Measurements from ENCODE around the gene KCTD19. TPM values are rescaled to one million over a fixed set of nuclear protein-coding genes. Genes with fewer than 3 reads are reported as not detected.

Gene KCTD19
- total and polyA plus RNA-seq, 2 donors (not counting 1 experiment from before 2014, with no cell fraction given), result 0.52 TPM; not detected in 1

GRCh38 chr16:67333315-67333714 lies 6.8 kb upstream of the KCTD19 start:
- no peak overlapping the region for H2AFZ ChIP-seq (ENCODE audit: insufficient read depth, low read depth, low read length, poor library complexity, severe bottlenecking)

GRCh38 chr16:67329901-67330300 lies 3.4 kb upstream of the KCTD19 start:
- intact Hi-C loops (cut with micrococcal nuclease), result no loop called here
- Histone ChIP-seq H3K27me3 (replicated peaks in 1 of 4; ENCODE audit: control extremely low read depth in 1 of 4, control insufficient read depth in 3 of 4, insufficient read depth in 4 of 4, low read length in 3 of 4) (peaks cover 0 to 4% (median 0%) of the 10 kb centered on the region in 4 experiments), H3K9ac (ENCODE audit: low read length) (no peak overlapping the region), H2AFZ (ENCODE audit: insufficient read depth, low read depth, low read length, poor library complexity, severe bottlenecking) (no peak overlapping the region), H3K9me3 (ENCODE audit: control extremely low read depth in 1 of 3, control insufficient read depth in 2 of 3, insufficient read depth in 1 of 3, low read length in 2 of 3) (peaks cover 0 to 10% (median 0%) of the 10 kb centered on the region in 3 donors), H3K4me1 (ENCODE audit: control insufficient read depth in 2 of 2, insufficient read depth in 2 of 2, low read length in 2 of 2) (peaks cover 23 to 31% of the 10 kb centered on the region in 2 donors), H3K4me2 (replicated peaks; ENCODE audit: low read depth, low read length, poor library complexity, severe bottlenecking) (no peak overlapping the region), H3K4me3 (ENCODE audit: control extremely low read depth in 1 of 5, extremely low read depth in 1 of 5, insufficient read depth in 1 of 5, low read depth in 2 of 5, low read length in 4 of 5) (no peak overlapping the region), H4K20me1 (ENCODE audit: control insufficient read depth, insufficient read depth, low read length, poor library complexity, severe bottlenecking) (no peaks in the 10 kb centered on the region), H3K27ac (ENCODE audit: low read length in 2 of 2) (no peak overlapping the region), H3K36me3 (replicated peaks in 1 of 2; ENCODE audit: control extremely low read depth in 1 of 2, control insufficient read depth in 1 of 2, extremely low read depth in 1 of 2, insufficient read depth in 2 of 2, low read length in 1 of 2) (no peaks in the 10 kb centered on the region), H3K79me2 (ENCODE audit: control insufficient read depth, insufficient read depth, low read length) (no peaks in the 10 kb centered on the region)
- no peak overlapping the region for H3K4me3 Mint-ChIP-seq
- ATAC-seq (ENCODE audit: low read depth) (no peak), DNase-seq (no peak)
- no CpG with 5 or more reads among the region's 5 CpGs for WGBS (ENCODE audit: insufficient coverage)
- ChIA-PET CTCF (interaction anchor here (0.8 kb wide), 1 partner anchor 19 kb away, joined by 3 read pairs; no protein-coding TSS in a partner anchor), POLR2A (no interaction called here)
- H3K4me1 Mint-ChIP-seq, result peaks cover 21% of the 10 kb centered on the region
- peaks cover 2% of the 10 kb centered on the region for H3K9me3 Mint-ChIP-seq (ENCODE audit: insufficient read depth)
- peaks cover 8% of the 10 kb centered on the region for H3K27me3 Mint-ChIP-seq
- TF ChIP-seq CTCF (IDR thresholded peaks at IDR 0.05), result no peak
- no peak for TF ChIP-seq EZH2 (IDR thresholded peaks at IDR 0.05; ENCODE audit: borderline replicate concordance, insufficient read depth, low read depth, low read length, poor library complexity, severe bottlenecking)
- H3K27ac Mint-ChIP-seq, result no peak overlapping the region

More at GRCh38 chr16:67333315-67333714, 6.8 kb upstream of the KCTD19 start:
- Histone ChIP-seq H3K4me2 (replicated peaks; ENCODE audit: low read depth, low read length, poor library complexity, severe bottlenecking) (no peak overlapping the region), H3K4me3 (ENCODE audit: control extremely low read depth in 1 of 5, extremely low read depth in 1 of 5, insufficient read depth in 1 of 5, low read depth in 2 of 5, low read length in 4 of 5) (no peak overlapping the region), H3K4me1 (ENCODE audit: control insufficient read depth in 2 of 2, insufficient read depth in 2 of 2, low read length in 2 of 2) (no peaks in the 10 kb centered on the region), H4K20me1 (ENCODE audit: control insufficient read depth, insufficient read depth, low read length, poor library complexity, severe bottlenecking) (no peaks in the 10 kb centered on the region), H3K27ac (ENCODE audit: low read length in 2 of 2) (no peak overlapping the region), H3K9me3 (ENCODE audit: control extremely low read depth in 1 of 3, control insufficient read depth in 2 of 3, insufficient read depth in 1 of 3, low read length in 2 of 3) (peaks cover 0 to 12% (median 0%) of the 10 kb centered on the region in 3 donors), H3K27me3 (replicated peaks in 1 of 4; ENCODE audit: control extremely low read depth in 1 of 4, control insufficient read depth in 3 of 4, insufficient read depth in 4 of 4, low read length in 3 of 4) (no peaks in the 10 kb centered on the region), H3K36me3 (replicated peaks in 1 of 2; ENCODE audit: control extremely low read depth in 1 of 2, control insufficient read depth in 1 of 2, extremely low read depth in 1 of 2, insufficient read depth in 2 of 2, low read length in 1 of 2) (no peaks in the 10 kb centered on the region), H3K9ac (ENCODE audit: low read length) (no peak overlapping the region), H3K79me2 (ENCODE audit: control insufficient read depth, insufficient read depth, low read length) (no peaks in the 10 kb centered on the region)
- no peak for DNase-seq
- ChIA-PET CTCF (interaction anchor here (0.9 kb wide), 1 partner anchor 79 kb away, joined by 3 read pairs; no protein-coding TSS in a partner anchor), POLR2A (no interaction called here)
- no peak for TF ChIP-seq CTCF (IDR thresholded peaks at IDR 0.05)
- TF ChIP-seq EZH2 (IDR thresholded peaks at IDR 0.05; ENCODE audit: borderline replicate concordance, insufficient read depth, low read depth, low read length, poor library complexity, severe bottlenecking), result no peak
- H3K9me3 Mint-ChIP-seq (ENCODE audit: insufficient read depth), result peaks cover 2% of the 10 kb centered on the region
- H3K27me3 Mint-ChIP-seq, result peaks cover 11% of the 10 kb centered on the region
- WGBS (ENCODE audit: insufficient coverage), result no CpG with 5 or more reads among the region's 2 CpGs
- H3K4me3 Mint-ChIP-seq, result no peak overlapping the region
- H3K4me1 Mint-ChIP-seq, result peaks cover 1% of the 10 kb centered on the region
- intact Hi-C loops (cut with micrococcal nuclease), result no loop called here
- H3K27ac Mint-ChIP-seq, result no peak overlapping the region
- no peak for ATAC-seq (ENCODE audit: low read depth)

Measured in B cell (primary cell).